GM15510 (cell line): ENCODE data around the gene APBB3.

Experiments
- POLR2A ChIP-seq: IDR thresholded peaks from 3 replicates; pipeline ENCODE4 v1.6.1; 2011; ENCODE audit warnings: borderline replicate concordance; ENCODE audit not compliant: insufficient read length; ENCODE audit errors: extremely low read depth

The APBB3 gene

DNA sequence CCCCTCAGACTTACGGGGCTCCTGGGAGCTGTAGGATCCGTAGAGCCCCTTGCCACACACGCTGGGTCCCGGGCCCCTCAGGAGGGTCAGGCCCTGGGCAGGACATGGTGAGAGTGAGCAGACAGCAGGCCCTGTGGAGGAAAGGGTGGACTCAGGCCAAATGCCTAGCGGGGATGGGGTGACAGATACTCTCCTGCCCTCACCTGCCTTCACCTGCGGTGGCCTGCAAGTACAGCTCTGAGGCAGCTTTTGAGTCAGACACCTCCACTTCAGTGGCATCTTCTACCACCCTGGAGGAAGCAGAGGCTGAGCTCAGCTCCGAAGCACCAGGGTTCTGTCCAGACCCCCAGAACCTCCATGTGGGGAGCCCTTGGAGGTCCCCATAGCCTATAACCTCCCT, 26.5 kb upstream of the APBB3 start:
- no peak for TF ChIP-seq POLR2A

DNA sequence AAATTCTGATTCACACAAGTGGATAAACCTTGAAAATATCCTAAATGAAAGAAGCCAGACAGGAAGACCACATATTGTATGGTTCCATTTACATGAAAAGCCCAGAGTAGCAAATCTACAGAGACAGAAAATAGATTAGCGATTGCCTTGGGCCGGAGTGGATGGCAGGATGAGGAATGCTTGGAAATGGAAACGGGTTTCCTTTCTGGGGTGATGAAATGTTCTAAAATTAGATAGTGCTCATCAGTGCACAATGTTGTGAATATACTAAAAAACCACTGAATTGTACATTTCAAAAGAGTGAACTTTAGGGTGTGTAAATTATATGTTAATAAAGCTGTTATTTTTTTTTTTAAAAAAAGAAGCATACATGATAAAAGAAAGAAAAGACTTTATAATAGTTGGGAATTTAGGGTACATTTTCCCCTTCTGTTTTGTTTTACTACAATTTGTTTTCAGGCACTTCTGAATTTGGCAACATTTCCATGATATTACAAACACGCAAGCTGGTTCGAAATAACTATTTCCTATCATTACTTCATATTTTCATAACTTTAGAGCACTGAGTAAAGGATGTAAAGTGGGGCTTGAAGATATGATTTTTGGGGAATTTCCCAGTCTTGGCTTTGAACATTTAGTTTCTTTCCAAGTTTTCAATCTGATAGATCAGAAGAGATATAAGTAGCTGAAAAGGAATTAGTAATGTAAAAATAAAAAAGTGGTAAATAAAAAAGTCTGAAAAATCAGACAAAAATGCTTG, 24.1 kb upstream of the APBB3 start:
- TF ChIP-seq POLR2A, result no peak

DNA sequence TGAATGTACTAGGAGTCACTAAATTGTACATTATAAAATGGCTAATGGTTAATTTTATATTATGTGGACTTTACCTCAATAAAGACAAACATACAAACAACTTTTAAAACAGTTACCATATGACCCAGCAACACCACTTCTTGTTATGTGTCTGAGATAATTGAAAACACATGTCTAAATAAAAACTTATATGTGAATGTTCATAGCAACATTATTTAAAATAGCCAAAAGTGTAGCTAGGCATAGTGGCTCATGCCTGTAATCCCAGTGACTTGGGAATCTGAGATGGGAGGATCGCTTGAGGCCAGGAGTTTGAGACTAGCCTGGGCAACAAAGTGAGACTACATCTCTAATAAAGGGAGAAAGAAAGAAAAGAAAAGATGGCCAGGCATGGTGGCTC, 23.1 kb upstream of the APBB3 start:
- TF ChIP-seq POLR2A, result no peak

DNA sequence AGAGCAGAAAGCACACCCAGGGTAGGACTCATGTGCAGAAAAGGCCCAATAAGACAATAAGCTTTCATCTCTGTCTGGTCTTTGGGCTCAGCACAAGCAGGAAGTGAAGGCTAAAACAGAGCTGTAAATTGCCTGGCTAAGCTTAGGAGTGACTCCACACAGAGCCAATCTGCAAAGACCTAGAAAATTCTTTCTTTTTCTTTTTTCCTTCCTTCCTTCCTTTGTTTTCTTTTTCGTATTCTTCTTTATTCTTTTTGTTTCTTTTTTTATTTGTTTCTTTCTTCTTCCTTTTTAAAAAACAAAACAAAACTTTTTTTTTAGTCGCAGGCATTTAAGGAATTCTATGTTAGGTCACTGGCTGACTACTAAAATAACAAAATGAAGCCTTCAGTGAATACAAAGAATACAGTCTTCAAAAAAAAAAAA, 12.4 kb upstream of the APBB3 start:
- no peak for TF ChIP-seq POLR2A

DNA sequence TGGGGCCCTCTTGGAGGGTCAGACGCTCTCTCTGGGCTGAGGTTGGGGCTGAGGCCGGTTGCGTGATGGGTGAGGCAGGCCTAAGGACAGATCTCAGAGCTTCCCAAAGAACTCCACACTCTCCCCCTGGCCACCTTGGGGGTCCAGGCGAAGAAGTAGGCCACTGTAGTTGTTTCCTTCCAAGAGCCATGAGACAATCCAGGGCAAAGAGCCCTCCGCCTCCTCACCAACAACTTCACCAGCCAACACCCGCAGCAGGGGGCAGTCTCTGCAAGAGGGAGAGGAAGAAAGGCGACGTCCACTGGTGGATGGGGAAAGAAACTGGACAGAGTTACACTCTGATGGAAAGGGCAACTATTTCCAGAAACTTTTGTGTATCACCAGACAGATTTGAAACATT, 10.9 kb upstream of the APBB3 start:
- no peak for TF ChIP-seq POLR2A

DNA sequence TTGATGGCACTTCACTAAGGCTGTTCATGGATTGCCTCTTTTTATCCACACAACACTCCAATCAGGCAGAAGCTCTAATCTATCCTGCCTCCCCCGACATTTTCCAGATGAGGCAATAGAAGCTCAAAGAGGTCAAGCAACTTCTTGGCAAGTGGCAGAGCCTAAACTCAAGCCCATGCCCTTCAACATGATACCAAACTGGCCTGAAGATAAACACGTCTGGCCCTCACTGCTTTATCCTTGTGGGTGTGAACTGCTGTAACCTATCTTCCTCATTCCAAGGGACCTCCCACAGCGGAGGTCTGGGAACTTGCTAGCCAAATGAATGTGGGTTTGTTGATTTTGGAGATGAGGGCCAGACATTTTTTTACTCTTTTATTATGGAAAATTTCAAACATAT, 9.8 kb upstream of the APBB3 start:
- no peak for TF ChIP-seq POLR2A

DNA sequence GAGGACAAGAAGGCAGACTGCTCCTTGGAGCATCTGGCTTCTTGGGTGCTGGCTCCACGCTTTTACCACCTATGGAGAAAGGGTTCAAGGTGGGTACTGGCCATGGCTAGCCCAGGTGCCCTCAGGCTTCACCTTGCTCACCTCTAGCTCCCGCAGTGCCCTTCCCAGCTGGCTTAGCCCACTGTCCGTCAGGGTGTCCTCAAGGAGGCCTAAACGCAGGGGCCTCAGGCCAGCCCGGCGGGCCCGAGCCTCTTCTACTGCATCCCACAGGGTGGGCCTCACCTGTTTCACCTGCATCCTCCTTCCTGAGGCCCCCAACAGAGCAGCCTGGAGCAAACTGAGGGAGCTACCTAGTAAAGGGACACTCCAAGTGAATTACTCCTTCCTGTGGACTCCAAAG, 9.3 kb upstream of the APBB3 start:
- no peak for TF ChIP-seq POLR2A

DNA sequence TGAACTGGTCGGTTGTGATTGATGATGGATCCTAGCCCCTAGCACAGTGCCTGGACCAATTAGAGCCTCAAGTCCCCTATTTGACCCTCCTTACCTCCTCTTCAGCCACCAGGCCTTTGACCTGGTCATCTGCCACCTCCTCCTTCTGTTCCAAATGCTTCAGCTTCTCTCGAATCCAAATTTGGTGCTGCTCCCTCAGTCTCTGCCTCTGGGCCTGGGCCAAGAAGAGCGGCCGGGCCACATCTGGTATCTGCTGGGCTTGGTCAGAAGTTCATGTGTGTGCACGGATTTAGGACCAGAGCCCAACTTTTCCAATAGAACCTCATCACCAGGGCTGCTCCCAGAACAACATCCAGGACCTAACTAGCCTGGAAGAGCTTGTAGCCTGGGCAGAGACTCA, 6.7 kb upstream of the APBB3 start:
- TF ChIP-seq POLR2A, result no peak

DNA sequence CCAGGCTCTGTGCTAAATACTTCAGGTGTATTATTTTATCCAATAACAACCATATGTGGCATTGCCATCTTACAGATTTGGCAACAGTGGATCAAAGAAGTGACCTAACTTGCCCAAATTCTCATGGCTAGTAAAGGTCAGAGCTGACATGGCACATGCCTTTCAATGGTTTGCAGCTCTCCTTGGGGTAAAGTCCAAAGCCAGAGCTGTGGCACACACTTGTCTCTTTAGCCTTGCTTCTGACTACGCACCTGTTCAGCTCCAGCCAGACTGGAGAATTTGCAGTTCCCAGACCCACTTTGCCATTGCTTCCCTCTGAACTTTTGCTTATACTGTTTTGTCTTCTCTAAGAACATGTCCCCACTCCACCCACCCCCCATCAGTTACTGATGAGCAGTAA, 6.1 kb upstream of the APBB3 start:
- TF ChIP-seq POLR2A, result no peak

DNA sequence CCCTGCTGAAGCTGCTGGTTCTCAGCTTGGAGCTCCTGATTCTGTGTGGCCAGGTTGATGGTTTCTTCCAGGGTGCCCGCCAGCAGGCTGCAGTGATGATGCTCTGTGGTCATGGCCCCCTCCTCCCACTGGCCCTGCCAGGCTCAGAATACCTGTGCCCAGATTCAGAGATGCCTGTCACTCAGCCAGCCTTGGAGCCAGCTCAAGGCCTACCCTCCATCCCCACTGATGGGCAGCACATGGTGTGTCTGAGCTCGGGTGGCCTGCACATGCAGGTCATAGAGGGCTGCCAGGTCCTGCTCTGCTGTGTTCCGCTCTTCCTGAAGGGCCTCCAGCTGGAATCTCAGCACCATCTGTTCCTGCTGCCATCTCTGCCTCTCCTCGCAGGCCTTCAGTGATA, 5.7 kb upstream of the APBB3 start:
- no peak for TF ChIP-seq POLR2A

DNA sequence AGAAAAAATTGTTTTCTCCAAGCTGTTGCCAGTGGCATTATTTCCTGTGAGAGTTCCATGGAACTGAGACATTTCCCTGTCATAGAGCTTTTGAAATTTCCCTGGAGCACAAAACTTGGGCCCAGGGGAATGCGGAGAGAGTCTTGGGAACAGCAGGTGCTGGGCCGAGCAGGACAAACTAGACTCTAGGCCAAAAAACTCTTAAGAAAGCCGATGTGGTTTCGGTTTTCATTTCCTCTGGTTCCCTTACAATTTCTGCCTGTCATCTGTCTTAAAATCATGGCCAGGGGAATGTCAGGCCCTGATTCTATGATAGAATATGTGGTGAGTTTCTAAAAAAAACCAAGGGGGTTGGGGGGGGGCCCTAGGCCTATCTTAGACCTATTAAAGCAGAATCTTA, 4.8 kb upstream of the APBB3 start:
- no peak for TF ChIP-seq POLR2A

DNA sequence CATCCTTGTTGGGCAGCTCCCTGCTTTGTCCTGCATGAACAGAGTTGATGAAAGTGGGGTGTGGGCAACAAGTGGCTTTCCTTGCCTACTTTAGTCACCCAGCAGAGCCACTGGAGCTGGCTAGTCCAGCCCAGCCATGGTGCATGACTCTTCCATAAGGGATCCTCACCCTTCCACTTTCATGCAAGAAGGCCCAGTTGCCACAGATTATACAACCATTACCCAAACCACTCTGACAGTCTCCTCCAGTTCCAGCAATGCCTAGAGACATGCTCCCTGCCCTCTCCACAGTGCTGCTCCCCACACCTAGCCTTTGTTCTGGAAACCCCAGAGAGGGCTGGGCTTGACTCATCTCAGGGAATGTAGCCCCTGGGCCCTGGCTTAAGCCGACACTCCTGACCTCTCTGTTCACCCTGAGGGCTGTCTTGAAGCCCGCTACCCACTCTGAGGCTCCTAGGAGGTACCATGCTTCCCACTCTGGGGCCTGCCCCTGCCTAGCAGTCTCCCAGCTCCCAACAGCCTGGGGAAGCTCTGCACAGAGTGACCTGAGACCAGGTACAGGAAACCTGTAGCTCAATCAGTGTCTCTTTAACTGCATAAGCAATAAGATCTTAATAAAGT, 4.2 kb upstream of the APBB3 start:
- no peak for TF ChIP-seq POLR2A

DNA sequence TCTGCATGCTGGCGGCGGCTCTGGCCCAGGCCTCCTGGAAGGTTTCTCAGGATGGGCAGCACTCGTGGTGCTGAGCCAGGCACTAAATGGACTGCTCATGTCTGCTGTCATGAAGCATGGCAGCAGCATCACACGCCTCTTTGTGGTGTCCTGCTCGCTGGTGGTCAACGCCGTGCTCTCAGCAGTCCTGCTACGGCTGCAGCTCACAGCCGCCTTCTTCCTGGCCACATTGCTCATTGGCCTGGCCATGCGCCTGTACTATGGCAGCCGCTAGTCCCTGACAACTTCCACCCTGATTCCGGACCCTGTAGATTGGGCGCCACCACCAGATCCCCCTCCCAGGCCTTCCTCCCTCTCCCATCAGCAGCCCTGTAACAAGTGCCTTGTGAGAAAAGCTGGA, 3.5 kb upstream of the APBB3 start:
- TF ChIP-seq POLR2A, result no peak

DNA sequence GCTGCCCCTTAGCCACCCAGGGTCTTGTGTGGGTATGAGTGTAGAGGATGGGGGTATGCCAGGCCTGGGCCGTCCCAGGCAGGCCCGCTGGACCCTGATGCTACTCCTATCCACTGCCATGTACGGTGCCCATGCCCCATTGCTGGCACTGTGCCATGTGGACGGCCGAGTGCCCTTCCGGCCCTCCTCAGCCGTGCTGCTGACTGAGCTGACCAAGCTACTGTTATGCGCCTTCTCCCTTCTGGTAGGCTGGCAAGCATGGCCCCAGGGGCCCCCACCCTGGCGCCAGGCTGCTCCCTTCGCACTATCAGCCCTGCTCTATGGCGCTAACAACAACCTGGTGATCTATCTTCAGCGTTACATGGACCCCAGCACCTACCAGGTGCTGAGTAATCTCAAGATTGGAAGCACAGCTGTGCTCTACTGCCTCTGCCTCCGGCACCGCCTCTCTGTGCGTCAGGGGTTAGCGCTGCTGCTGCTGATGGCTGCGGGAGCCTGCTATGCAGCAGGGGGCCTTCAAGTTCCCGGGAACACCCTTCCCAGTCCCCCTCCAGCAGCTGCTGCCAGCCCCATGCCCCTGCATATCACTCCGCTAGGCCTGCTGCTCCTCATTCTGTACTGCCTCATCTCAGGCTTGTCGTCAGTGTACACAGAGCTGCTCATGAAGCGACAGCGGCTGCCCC, 2.9 kb upstream of the APBB3 start:
- TF ChIP-seq POLR2A, result no peak

DNA sequence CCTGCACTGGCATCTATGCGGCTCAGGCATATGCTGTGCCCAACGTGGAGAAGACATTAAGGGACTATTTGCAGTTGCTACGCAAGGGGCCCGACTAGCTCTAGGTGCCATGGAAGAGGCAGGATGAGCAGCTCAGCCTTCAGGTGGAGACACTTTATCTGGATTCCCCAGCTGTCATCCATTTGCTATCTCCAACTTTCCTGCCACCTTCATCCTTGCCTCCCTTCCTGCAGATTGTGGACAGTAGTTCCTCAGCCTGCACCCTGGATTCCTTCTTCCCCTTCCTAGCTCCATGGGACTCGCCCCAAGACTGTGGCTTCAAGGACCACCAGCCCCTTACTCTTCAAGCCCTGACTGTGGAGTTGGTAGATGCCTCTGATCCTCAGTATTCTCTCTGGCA, 2.3 kb upstream of the APBB3 start:
- TF ChIP-seq POLR2A, result no peak

DNA sequence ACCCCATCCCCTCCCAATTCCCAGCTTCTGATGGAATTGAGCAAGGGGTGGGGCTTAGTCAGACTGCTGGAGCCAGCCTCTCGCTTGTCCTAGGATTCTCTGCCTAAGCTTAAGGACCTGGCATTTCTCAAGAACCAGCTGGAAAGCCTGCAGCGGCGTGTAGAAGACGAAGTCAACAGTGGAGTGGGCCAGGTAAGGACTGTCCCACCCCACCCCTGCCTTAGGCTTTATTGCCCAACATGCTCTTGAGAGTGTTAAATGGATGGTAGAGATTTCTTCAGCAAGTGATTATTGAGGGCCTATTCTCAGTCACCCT, 1.3 kb upstream of the APBB3 start:
- no peak for TF ChIP-seq POLR2A
